HG02840 (cell line): ENCODE data around the gene HYDIN.
"Not testable (repeated sequence)": the region's sequence is repeated elsewhere in the genome, so short reads cannot be mapped to it uniquely, and the experiment has no call there.

Source experiments
- ATAC-seq: cut with Tn5 transposase; IDR thresholded peaks from one replicate; pipeline ENCODE4 v1.9.1; 2021; ENCODE audit warnings: mild to moderate bottlenecking, moderate library complexity, moderate number of reproducible peaks; ENCODE audit not compliant: unreplicated experiment, low FRiP score

Gene HYDIN

GRCh38 chr16:71015419-71015818, 215.1 kb downstream of the HYDIN start:
- not testable (repeated sequence) for ATAC-seq

- not testable (repeated sequence) for ATAC-seq
These were observed 220.9 kb downstream of the HYDIN start for GRCh38 chr16:71009440-71010223.

- ATAC-seq: not testable (repeated sequence)
These were observed 224.0 kb downstream of the HYDIN start for GRCh38 chr16:71006516-71006915.

GRCh38 chr16:70999735-71000134, 230.8 kb downstream of the HYDIN start:
- not testable (repeated sequence) for ATAC-seq

- ATAC-seq: not testable (repeated sequence)
These were observed 234.7 kb downstream of the HYDIN start for GRCh38 chr16:70995799-70996198.

GRCh38 chr16:70992511-70992910, 238.0 kb downstream of the HYDIN start:
- ATAC-seq: not testable (repeated sequence)

- not testable (repeated sequence) for ATAC-seq
These were observed 243.4 kb downstream of the HYDIN start for GRCh38 chr16:70987019-70987715.

GRCh38 chr16:70984675-70985074, 245.8 kb downstream of the HYDIN start:
- not testable (repeated sequence) for ATAC-seq

GRCh38 chr16:70968332-70968731, 262.2 kb downstream of the HYDIN start:
- not testable (repeated sequence) for ATAC-seq

GRCh38 chr16:70960169-70960568, 270.4 kb downstream of the HYDIN start:
- ATAC-seq: not testable (repeated sequence)

GRCh38 chr16:70954922-70955321, 275.6 kb downstream of the HYDIN start:
- not testable (repeated sequence) for ATAC-seq

- not testable (repeated sequence) for ATAC-seq
These were observed 276.7 kb downstream of the HYDIN start for GRCh38 chr16:70953824-70954223.

- ATAC-seq: not testable (repeated sequence)
These were observed 287.0 kb downstream of the HYDIN start for GRCh38 chr16:70943551-70943950.

- not testable (repeated sequence) for ATAC-seq
These were observed 290.7 kb downstream of the HYDIN start for GRCh38 chr16:70939690-70940359.

GRCh38 chr16:70936781-70937525, 293.6 kb downstream of the HYDIN start:
- ATAC-seq: not testable (repeated sequence)

- not testable (repeated sequence) for ATAC-seq
These were observed 295.2 kb downstream of the HYDIN start for GRCh38 chr16:70935325-70935724.

GRCh38 chr16:70933746-70934145, 296.8 kb downstream of the HYDIN start:
- ATAC-seq: not testable (repeated sequence)

- ATAC-seq: not testable (repeated sequence)
These were observed 299.8 kb downstream of the HYDIN start for GRCh38 chr16:70930757-70931156.

GRCh38 chr16:70922164-70922563, 308.4 kb downstream of the HYDIN start:
- ATAC-seq: not testable (repeated sequence)

- ATAC-seq: not testable (repeated sequence)
These were observed 309.9 kb downstream of the HYDIN start for GRCh38 chr16:70920661-70921060.
